T-helper 1 cell (primary cell): ENCODE results near the gene TAL1.

Experiments used
- DNase-seq, 5 donors: peaks; one replicate each; pipeline ENCODE4 v3.0.0-alpha.2; 2012 to 2020

Gene TAL1

DNA sequence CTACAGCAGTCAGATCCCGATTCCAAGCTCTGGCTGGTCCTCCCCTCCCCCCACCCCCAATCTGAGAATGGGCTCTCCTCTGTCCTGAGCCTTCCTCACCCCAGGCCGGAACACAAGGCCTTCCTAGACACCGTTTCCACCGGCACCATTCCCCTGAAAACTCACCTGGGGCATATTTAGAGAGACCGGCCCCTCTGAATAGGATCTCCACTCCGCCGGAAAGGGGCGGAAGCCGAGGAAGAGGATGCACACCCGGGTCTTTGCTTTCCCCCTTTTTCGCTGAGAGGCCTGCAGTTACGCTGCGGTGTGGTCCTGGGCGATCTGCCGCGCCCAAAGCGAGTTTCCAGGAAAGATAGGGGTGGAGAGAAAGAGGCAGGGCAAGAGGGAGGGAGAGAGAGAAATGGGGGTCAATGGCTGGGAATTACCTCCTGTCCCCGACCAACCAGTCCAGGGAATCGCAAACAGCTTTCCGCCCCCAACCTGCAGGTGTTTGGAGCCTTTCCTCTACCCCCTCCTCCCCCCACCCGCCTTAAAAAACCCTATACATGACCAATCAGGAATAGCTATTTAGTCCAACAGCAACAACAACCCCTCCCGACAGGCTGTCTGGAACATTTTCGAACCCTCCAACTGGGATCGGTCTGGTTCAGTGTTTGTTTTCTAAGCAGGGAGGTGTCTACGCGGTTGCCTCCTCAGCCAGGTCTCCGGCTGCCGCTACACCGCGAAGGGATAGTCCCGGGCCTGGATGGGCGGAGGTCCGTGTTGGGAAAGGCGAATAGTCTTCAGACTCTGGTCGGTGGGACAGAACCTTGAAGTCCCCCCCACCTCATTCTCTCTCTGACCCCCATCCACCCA, 2.8 kb downstream of the TAL1 start:
- no peak for DNase-seq

DNA sequence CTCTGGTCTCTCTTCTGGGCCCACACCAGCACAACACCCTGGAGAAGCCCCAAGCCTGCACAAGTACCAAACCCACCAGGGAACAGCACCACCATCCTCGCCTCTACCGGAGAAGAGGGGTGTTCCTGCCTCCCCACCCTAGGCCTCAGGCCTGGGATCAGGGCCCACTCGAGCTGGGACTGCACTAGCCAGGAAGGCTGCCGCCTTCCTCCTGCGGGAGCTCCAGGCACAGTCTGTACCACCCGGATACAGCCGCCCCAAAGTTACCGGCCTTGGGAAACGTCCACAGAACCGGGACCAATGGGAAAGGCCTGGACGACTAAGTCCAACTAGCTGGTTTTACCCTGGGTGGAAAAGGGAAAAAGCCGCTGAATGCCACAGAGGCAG, 3.4 kb downstream of the TAL1 start:
- no peak for DNase-seq

DNA sequence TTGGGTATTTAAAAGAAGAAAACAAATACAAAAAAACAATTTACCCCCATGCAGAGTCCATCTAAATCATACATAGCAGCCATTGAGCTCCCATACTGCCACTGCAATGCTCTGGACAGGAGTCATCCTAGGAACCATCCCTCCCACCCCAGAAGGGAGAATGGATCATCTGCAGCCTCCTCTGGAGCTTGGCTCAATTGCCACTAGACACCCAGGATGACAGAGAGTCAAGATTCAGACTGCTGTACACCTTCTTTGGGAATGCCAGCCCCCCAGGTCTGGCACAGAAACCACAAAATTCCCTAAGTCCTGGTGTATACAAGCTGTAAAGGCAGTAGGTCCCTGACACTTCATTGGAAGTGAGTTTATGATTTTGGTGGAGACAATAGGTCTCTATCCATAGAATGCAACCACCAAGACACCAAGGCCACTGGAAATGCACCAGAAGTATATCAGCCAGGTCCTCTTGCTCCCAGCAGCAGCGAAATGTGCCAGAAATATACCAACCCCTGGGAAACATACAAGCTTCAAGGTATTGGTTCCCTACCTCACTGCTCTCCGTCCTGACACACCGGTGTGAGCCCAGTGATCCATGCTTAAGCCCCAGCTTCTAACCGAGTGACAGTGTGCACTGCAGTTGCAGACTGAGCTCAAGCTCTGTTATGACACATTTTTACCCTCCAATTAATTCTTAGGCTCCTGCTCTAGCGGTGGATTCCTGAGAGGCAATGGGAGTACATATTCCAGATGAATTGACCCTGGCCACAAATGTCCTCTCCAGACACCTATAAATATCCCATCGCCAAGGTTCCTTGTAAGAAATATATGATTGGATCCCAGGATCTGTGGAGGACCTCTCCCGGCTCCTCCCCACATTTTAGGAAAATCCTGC, 4.4 kb downstream of the TAL1 start:
- no peak for DNase-seq

DNA sequence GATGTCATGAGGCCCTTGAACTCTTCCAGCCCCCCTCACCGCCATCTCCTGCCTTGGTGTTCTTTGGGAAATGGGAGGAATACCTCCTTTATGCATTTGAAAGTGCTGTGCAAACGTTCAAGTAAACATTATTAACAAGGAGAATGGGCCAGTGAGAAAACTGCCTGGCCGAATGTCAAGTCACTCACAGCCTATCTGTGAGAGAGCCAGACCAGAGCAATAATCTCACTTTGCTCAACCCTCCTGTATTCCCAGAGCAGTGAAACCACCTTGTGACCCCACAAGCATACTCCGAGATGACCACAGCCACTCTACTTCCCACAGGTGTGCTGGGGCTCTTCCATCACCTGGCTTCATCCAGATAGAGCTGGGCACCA, 5.2 kb downstream of the TAL1 start:
- no peak for DNase-seq

DNA sequence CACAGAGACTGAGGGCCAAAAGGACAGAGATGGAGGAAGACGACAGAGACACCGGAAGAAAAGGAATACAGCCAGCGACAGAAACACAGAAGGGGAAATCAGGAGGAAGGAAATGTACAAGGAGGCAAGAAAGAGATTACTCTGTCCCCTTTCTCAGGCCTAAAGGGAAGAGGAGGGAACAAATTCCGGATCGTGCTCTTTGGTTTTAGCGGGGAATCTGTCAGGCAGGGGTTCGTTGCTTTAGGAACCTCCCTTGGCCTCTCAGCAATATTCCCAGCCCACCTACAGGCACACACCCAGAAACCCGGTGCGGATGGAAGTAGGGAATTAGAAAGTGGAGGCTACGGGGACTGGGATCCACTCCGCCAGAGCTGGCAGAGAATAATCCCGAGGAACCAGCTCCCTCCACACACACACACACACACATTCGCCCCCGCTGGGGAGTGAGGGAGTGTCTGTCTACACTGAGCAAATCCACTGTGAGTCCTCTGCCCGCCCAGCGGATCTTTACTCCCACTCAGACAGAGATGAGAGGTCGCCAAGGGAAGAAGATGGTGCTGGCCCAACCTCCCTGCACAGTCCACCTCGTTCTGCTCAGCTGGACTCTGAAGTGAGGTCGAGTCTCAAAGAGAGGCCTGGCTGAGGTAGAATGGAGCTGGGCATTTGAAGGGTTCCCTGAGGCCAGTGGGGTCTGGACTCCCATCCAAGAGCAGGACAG, 5.7 kb downstream of the TAL1 start:
- no peak for DNase-seq

DNA sequence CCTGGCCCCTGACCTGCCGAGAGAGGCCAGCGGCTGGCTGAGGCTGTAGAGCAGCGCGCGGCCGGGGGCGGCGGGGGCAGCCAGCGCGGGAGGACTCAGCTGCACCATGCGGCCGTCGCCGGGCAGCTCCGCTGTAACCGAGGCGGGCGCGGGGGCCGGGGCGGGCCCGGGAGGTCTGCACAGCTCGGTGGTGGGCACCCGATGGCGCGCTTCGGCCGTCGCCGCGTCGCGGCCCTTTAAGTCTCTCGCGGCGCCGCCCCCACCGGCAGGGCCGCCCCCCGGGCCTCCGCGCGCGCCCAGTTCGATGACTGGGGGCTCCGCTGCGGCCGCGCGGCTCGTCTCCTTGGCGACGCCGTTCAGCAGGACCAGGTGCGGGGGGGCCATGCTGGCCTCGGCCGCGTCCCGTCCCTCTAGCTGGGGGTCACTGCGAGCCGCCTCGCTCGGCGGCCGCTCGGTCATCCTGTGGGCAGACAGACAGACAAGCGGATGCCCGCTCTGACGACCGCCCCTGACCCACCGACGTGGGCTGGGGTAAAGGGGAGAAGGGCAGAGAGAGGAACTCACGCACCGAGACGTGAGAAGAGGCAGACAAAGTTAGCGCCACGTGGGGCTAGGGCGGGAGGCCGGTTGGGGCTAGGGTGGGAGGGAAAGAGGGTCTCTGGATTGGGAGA, 6.5 kb downstream of the TAL1 start:
- no peak for DNase-seq

DNA sequence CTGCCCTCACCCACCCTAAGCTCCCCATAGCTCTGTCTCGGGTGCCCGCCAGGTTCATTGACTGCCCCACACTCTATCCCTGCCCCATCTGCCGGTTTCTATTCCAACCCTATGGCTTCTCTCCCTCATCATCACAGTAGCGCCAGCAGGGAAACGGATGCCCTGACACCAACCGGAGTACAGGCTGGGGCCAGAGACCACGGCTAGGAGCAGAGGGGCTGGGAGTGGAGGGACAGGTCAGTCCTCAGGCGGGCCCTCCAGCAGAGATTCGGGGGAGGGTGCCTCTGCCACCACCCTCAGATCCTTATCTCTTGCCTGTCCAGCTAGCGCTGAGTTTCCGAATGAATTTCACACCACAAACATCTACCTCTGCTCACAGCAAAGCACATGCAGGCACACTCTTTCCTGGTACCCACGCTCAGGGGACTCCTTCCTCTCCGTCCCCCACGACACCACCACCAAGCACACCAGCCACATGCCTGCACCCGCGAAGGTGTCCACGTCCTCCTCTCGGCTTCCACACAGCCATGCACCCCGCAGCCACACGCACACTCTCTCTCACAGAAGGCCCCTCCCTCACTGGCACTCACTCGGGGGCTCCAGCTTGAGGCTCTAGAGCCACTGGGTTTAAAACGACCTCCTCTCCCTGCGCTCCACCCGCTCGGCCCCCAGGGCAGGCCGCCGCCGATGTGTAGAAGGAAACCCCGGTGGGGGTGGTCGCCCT, 7.2 kb downstream of the TAL1 start:
- no peak for DNase-seq

DNA sequence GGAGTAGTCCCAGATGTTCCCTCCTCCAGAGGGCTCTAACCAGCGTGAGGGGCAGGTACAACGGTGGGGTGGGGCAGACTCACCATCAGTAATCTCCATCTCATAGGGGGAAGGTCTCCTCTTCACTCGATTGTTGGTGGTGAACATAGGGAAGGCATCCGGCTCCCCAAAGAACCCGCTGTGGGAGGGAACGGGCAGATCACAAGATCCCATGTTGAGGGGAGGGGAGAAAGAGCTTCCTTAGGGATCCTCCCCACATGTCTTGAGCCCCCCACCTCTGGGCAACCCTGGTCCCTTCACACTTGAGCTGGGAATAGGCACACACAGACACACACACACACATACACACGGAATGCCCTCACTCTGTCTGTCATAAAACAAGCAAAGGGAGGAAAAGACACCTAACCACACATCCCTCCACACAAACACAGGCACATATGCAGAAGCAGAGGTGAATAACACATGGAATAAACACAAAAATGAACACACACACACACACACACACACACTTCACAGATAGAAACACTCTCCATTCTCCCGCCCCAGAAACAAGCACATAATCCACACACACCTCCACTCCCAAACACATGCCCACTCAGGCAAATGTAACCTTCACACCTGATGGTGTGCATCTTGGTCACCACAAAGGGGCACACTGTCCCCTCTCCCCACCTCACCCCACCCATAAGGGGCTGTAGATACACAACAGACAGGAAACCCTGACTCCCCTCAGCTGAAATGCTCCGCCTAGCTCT, 7.9 kb downstream of the TAL1 start:
- DNase-seq: no peak

DNA sequence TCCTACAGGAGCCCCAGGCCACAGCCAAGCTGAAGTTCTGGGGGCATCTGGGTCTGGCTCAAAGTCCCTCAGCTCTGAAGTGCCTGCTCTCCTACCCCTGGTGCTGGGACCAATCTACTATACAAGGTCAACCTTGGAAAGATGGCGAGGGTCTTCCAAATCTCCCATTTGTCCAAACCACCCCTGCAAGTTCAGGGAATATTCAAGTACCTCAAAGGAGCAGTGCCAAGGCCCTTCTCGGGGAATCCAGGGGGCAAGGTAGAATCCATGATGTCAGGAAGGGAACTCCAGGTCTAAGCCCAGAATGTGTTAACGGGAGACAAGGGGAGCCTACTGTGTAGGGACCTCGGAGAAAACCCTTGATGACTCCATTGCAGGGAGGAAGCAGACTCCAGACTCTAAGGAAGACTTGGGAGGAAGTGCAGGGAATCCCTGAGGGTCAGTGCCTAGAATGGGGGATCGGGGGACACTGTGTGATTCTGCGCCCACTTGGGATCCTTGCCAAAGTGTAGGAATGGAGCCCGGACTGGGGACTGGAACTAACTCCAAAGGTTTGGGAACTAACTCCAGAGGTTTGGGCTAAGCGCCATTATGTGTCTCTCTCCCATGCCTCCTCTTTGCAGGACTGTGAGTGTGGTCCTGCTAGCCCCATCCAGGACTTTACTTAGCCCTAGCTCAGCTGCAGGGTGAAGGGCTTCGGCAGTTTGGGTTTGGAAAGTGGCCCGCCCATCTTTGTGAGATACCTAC, 8.7 kb downstream of the TAL1 start:
- no peak for DNase-seq

DNA sequence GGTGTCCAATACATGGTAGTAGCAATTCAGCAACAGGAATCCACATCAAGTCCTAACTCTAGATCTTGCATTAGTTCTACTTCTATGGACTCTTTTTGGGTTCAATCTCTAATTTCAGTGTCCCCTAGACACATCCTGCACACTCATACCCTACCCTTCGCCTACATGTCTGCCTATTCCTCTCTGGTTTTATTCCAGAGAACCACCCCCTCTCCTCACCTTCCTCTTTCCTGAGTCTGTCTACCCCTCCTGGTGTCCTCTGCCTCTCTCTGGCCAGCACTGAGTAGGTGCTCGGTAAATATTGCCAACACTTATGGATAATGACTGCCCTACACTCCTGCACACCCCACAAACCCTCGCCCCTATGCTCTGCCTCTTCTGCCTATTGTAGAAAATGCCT, 9.5 kb downstream of the TAL1 start:
- no peak for DNase-seq

DNA sequence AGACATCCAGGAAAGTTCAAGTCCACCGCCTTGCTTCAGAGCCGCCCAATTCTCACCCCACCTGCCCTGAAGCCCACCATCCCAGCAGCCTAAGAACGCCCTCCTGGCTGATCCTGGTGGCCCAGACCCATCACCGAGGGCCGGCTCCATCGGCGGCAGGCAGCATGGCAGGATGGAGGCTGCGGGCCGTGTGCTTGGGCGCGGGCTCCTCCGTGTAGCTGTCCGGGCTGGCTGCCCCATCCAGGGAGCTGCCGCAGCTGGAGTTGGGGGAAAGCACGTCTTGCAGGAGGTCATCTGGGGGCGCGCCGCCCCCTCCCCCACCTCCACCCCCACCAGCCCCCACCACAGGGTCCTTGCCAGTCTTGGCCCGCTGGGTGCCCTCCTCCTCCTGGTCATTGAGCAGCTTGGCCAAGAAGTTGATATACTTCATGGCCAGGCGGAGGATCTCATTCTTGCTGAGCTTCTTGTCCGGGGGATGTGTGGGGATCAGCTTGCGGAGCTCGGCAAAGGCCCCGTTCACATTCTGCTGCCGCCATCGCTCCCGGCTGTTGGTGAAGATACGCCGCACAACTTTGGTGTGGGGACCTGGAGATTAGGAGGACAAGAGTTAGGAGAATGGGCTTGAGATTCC, 12.3 kb downstream of the TAL1 start:
- no peak for DNase-seq

DNA sequence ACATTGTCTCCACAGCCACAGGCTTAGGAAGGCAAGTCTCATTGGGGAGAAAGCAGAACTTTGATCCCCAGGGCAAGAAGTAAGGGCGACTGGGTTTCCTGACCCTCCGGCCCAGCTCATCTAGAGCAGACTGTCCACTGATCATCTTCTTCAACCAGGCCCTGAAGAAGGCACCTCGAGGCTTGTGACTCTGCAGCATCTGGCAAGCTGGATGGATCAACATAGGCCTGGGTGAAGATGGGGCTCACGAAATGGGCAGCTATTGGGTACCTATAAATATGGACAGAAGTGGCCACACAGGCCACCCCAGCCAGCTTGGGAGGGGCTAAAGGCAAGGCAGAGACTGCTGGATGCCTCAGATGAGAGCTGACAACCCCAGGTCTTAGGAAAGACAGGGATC, 13.0 kb downstream of the TAL1 start:
- DNase-seq: no peak

DNA sequence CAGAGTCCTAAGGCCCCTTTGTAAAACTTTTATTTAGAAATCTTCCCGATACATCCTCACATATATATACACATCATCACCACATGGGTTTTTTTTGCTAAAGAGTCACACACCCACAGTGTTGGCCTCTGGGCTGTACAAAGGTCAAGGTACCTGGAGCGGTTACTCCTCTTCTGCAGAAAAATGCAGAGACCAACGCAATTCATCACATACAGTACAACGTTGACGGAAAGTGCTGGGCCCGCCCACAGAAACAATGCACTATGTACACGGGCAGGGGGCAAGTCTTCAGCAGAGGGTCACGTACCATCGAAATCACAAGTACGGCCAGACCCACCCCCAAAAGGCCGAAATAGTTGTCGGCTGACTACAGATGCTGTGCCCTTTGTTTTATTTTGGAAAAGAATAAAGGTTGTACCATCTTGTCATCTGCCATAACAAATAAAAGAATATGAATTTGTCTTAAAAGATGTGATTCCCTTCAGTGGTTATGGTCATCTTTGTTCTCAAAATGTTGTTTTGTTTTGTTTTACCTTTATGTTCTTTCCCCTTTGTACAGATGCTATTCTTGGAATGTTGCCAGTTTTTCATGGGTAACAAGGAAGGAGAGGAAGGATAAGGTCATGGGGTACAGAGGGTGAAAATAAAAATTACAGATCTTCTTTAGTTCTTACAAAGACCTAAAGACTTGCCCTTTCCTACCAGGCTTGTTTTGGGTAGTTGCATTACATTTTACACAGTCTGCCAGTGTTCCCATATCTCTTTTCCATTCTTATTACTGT, 15.6 kb downstream of the TAL1 start:
- no peak for DNase-seq

DNA sequence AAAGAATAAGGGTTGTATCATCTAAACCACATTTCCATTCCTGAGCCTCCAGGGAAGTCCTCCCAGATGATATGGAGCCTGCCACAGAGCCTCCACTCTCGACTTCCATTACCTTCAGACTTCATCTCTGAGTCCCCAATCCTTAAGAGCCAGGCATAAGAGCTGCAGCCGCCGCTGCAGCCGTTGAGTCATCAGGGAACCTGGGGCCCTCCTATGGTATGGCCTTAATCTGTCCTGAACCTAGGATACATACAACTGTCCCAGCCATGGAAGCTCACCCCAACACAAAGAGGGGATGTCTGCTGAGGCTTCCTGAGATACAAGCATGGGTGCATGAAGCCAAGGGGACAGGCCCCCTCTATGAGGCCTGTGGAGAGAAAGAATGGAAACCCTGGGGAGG, 16.3 kb downstream of the TAL1 start:
- DNase-seq: no peak

DNA sequence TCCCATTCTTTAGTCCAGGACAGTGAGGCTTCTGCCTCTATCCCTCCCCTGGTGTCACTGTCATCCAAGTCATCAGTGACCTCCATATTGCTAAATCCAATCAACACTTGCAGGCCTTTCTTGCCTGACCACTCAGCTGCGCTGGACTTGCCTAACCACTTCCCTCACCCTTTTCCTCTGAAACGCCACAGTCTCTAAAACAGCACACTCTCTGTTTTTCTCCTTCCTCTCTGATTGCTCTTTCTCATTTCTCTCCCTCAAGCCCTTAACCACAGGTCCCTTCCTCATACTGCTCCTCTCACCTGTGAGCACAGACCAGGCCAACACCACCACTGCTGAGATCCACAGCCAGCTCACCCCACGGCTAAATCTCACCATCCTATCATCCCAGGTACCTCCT, 17.5 kb downstream of the TAL1 start:
- no peak for DNase-seq

DNA sequence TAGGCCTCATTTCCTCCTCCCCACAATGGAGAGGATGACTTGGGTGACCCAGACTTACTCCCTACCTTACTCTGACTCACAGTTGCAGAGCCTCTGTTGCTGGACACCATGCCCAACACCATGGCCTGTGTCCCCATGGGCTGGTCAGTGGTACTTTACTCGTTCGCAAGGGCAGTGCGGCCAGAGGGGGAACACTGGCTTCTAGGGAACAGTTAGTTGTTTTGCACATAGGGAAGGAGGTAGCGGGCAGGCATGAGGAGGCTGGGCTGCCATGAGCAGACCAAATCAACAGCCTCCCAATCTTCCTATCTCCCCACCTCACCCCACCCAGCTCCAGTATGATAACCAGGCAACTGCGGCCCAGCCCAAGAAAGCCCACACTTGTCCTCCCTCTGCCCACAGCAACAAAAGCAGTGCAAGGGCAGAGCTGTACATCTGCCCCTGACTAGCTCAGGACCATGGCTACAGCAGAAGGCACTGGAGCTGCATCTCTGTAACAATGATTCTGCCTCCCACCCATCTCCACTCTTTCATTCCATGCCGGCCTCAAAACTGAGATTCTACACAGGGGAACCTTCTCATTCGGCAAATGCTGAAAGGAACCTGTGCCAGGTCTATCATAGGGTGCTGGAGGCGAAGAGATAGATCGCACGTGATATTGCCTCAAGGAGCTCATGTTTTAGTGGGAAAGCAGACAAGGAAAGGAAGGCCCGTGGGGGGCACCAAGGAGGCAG, 18.6 kb downstream of the TAL1 start:
- DNase-seq: no peak

DNA sequence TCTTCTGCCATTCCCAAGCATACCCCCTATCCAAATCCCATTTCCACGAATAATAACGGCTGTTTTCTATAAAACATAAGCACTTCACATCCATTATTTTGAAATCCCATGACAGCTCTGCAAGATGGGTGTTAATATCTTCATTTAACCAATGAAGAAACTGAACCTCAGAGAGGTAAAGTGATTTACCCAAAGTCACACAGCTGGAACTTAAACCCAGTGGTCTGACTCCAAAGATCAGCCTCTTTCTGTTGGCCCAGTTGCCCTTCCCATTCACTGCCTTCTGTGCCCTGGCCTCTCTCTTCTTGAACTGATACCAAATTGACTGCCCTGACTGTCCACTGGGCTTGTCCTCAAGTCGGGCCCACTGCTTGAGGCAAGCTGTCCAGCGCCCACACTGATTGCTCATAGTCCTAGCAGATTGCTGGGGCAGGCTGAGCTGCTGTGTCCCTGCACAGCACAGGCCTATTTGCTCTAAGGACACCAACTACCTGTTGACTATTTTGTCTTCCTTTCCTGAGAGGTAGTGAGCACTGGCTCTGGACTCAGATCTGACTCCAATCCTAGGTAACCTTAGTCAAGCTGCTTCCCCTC, 19.3 kb downstream of the TAL1 start:
- DNase-seq: no peak

DNA sequence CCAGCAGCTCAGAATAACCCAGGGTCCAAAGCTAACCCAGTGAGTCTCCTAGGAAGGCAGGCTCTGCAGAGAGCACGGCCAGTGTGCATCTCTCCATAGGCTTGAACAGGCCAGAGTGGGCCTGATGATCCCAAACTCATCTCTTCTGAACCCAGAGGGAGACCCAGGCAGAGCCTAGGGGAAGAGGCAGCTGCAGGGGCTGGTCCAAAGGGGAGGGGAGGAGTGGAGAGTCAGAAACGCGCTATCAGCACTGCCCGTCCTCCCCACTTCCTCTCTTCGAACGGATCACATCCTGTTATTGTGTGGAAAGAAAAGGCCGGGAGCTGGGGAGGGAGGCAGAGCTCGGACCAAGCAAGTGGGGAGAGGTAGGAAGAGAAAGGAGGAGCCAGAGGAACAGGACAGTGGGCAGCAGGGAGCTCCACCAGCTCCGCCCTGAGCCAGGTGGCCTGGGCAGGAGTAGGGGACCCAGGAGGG, 20.2 kb downstream of the TAL1 start:
- DNase-seq: no peak
